SIG-M5 treated with dmso at 0.1 percent for 504 hours (cell line): ENCODE data around the gene ITPR1.
A peak's percentile ranks its signal among the peaks of the same experiment; 100 is the strongest.

Source experiments
- DNase-seq: peaks from one replicate; lab custom pipeline; 2025; ENCODE audit not compliant: unreplicated experiment; lab: John Stamatoyannopoulos, UW

ITPR1 gene

DNA sequence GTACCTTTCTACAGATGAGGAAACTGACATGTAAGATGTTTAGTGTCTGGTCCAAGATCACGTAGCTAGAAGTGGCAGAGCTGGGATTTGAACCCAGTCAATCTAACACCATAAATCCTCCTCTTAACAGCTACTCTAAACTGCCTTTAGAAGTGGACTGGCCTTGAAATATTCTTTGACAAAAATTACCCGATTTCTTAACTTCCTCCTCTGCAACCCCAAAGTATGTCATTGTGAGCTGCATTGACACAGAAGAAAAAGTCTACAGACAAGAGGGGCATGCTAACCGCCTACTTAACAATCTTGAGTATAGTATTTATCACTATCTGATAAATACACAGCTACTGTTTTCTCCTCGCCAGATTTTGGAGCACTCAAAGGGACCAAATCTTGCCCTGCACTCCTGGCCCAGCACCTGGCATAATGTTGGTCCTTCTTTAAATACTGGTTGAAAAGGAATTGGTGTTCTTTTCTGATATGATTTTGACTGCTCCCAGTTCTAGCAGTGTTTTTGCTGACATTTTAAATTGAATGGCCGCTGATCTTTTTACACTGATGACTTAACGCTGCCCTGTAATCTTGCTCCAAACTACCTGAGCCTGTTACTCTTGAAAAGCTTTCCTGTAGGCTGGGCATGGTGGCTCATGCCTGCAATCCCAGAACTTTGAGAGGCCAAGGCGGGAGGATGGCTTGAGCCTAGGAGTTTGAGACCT lies 36.9 kb downstream of the ITPR1 start:
- DNase-seq, result peak; percentile 61

DNA sequence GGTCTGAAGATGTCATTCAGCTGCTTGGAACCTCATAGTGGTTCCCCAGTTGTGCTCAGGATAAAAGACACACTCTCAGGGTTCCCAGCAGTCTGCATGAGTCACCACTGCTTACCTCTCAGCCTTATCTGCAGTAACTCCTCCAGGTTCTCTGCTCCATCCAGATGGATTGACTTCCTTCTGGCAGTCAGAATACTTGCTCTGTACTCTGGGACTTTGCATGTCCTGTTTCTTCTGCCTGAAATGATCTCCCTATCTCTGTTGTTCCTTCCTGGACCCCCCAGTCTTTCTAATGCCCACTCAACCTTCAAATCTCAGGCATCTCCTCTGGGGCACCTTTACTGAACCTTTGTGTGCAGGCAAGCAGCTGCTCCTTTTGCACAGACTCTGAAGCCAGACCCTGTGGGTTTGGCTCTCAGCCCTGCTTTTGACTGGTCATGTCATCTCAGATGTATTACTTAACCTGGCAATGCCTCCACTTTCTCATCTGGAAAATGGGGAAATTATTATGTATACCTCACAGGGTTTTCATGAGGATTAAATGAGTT lies 38.4 kb downstream of the ITPR1 start:
- DNase-seq, result no peak

DNA sequence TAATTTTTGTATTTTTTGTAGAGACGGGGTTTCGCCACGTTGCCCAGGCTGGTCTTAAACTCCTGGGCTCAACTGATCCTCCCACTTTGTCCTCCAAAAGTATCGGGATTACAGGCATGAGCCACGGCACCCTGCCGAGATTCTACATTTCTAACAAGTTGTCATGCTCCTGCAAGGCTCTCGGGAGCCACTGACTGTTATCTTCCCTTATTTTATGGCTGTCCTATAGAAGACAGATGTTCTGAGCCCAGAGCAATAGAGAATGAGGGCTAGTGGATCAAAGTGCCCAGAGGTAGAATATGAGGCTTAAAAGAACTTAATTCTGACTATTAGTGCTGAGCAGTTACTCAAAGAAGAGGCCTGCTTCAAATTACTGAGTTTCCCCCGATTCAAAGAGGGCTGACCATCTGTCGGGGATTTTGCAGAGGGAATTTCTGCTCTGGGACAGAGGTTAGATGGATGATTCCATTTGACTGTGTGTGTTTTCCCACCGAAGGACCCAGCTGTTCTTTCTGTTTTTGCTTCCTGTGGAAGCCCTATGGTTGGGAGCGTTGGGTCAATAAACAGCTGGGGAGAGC lies 39.5 kb downstream of the ITPR1 start:
- DNase-seq, result no peak

- DNase-seq, result peak; percentile 75
These were observed 40.6 kb downstream of the ITPR1 start for GRCh38 chr3:4533489-4534443.

GRCh38 chr3:4534906-4535305 lies 41.8 kb downstream of the ITPR1 start:
- DNase-seq, result no peak

GRCh38 chr3:4536260-4536659 lies 43.1 kb downstream of the ITPR1 start:
- no peak for DNase-seq

GRCh38 chr3:4540267-4540666 lies 47.1 kb downstream of the ITPR1 start:
- no peak for DNase-seq

DNA sequence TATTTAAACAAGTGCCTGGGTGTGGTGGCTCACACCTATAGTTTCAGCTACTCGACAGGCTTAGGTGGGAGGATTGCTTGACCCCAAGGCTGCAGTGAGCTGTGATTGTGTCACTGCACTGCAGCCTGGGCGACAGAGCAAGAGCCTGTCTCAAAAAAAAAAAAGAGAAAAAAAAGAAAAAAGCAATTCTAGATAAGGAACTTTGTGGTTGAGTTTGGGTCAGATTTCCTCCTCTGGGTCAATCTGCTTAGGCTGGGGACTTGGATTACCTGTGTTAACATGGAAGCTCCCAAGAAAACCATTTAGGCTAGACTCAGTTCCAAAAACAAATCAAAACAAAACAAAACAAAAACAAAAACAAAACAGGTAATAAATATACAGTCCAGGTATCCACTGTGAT lies 50.0 kb downstream of the ITPR1 start:
- DNase-seq, result no peak

DNA sequence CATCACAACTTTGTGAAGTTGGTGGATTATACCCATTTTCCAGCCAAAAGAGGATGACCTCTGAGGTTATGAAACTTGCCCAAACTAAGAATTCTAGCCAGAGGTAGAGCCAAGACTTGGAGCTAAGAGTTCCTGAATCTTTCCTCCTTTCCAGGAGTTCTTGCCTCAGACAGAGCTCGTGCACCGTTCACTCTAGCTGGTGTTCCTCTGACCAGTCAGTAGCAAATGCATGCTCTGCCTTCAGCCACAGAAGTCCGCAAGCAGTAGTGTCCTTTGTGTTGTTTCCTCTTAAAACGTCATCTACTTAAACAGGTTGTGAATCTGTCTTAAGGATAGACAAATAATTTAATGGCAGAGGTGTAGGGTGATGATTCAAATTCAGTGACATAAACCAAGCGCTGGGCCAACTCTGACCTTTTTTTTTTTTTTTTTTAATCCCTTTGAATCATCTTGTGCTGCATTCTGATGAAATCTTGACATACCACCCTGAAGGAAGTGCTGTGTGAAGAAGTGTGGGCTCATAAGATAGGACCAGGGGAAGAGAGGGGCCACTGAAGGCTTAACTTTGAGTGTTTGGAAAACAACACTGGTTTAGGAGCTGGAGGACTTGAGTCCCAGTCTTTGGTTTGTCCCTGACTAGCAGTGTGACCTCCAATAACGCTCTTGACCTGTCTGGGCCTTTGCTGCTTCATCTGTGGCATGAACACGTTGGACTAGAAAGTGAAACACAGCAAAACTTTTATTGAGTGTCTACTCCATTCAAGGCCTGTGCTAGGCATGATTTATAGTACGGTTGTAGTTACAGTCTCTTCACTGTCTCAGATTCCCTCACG lies 53.4 kb downstream of the ITPR1 start:
- DNase-seq, result no peak

GRCh38 chr3:4547799-4548198 lies 54.7 kb downstream of the ITPR1 start:
- no peak for DNase-seq

DNA sequence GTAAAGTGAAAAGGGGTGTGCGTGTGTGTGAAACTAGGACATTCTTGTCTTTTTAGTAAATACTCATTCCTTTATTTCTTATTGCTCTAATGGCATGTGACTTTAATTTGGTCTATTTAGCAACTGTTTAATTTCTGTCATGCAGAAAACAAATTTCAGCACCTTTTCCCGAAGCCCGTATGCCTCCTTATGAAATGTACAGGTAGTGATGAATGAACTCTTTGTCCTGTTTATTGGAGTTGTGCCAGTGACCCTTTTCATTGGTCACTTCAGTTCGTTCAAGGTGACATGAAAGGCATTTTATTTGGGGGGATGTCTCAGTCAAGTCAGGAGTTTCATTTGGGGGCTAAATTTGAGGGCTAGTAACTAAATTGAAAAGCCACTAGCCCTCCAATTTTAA lies 55.2 kb downstream of the ITPR1 start:
- no peak for DNase-seq

DNA sequence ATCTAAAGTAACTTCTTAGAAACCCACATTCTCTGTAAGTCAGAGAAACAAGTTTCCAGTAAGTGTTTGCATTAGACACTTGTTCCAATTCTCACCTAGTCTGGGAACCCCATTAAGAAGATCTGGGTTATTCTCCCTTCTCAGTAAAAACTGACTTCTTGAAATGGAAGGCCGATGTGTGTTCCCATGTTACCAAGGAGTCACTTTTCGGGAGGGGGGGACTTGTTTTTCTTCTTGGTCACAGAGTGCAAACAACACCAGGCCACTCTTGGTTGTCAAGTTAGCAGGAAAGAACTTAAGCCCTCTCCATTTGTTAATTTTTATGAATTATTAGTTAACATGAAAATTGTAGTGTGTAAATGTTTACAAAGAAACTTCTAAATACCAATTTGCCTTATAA lies 55.6 kb downstream of the ITPR1 start:
- no peak for DNase-seq

DNA sequence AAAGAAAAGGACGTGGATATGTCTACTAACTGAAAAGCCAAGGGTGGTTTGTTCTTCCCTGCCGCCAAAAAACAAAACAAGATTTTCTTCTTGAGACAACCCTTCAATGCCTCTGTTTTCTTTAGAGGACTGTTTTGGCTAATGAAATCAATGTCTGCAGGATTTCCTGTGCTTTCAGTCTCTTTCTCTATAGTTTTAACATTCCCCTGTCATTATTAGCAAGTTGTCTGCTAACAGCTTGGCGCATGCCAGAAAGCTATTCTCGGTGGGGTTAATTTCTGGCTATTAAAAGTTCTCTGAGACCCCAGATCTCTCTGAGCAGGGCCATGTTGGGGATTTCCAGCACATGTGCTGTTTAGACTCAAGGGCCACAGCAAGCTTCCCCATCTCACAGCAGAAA lies 56.7 kb downstream of the ITPR1 start:
- no peak for DNase-seq

DNA sequence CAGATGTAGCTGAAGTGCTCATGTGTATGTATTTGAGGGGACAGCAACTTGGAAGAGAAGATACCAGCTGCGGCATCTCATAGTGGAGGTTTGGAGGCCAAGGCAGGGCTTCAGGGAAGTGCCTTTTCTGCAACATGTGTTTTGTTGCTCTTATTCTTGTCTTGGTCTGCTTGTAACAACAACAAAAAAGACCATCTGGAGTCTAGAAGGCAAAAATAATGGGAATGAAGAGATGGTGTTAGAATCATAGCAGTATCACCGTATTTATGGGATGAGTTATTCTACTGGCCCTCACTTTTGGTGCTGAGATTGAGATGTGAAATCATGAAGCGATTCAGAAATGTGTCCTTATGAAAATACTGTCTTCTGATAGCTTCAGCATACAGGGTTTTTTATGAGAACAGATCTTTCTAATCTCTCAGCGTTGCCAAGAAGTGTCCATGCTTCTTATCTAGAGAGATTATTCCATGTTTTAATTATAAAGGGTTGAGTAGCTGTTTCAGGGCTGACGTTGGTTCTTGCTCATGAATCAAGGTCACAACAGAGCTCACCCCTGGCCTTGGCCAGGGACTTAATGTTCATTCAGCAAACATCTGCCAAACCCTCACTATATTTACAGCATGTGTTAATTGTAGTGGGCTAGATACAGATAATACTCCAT lies 58.0 kb downstream of the ITPR1 start:
- DNase-seq, result no peak

GRCh38 chr3:4551794-4552442 lies 58.8 kb downstream of the ITPR1 start:
- no peak for DNase-seq

DNA sequence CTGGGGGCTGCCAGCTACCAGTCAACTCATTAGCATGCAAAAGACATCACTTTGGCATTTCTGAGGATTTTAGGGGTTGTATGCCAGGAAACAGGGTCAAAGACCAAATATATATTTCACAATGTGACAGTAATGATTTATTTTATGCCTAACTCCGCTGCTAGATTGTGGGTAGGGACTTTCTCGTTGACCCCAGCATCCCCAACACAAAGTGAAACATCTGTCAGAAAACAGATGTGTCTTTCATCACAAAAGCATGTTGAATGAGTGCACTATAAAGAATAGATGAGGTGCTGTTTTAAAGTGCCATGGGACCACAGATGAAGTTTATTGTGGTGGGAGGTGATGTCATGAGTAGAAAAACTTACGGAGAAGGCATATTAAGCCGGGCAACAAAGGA lies 59.7 kb downstream of the ITPR1 start:
- DNase-seq, result no peak

DNA sequence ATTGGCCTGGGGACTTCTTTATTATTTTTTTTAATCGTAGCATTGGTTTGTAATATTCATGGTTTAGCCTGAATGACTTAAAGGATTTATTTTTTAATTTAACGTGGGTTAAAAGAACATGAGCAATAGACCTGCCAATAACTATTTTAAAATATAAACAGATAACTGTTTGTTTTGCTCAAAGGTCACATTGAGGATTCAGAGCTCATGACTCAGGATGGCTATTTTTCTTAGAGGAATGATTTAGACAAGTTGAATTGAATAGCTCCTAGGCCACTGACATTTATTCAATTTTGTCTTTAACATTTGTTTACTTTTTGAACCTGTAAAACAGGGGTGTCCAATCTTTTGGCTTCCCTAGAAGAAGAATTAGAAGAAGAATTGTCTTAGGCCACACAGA lies 68.5 kb downstream of the ITPR1 start:
- DNase-seq, result no peak

GRCh38 chr3:4562595-4562994 lies 69.4 kb downstream of the ITPR1 start:
- no peak for DNase-seq

DNA sequence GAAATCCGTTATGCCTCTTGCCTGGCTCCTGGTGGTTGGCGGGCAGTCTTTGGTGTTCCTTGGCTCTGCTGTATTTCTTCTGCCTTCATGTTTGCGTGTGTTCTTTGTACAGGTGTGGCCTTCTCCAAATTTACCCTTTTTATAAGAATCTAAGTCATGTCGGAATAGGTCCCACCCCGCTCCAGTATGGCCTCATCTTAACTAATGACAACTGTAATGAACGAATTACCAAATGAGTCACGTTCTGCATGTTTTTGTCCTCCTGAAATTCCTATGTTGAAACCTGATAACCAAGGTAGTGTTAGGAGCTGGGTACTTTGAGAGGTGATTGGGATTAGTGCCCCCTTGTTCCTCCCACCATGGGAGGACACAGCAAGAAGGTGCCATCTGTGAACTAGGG lies 71.1 kb downstream of the ITPR1 start:
- DNase-seq, result no peak
